ENCODE data around the gene GRM1. TPM values are rescaled to one million over a fixed set of nuclear protein-coding genes. Genes with fewer than 3 reads are reported as not detected.

GRM1 gene
- total RNA-seq (under 1 TPM; 0.08 to 0.24 (median 0.10) TPM), polyA plus RNA-seq (under 1 TPM; 0.02 to 0.03 TPM)
- long read RNA-seq, donor 1 = 0 reads
- long read RNA-seq, donor 2 = 0 reads
- long read RNA-seq, donor 3 = 0 reads

- no peak for DNase-seq
- Histone ChIP-seq H3K27ac (no peak within 1 kb of the TSS), H3K9me3 (peaks cover 0 to 6% of the 10 kb centered on the region in 2 donors), H3K36me3 (no peaks in the 10 kb centered on the region), H3K4me3 (no peak within 1 kb of the TSS), H3K4me1 (ENCODE audit: insufficient read depth) (no peaks in the 10 kb centered on the region), H3K27me3 (no peaks in the 10 kb centered on the region)
- intact Hi-C loops (cut with DNase I) = no loop called here
- TF ChIP-seq POLR2A (IDR thresholded peaks at IDR 0.05) (no peak), EP300 (IDR thresholded peaks at IDR 0.05) (no peak), CTCF (IDR thresholded peaks at IDR 0.05) (no peak)
- WGBS, 3 donors = 2 to 6% (median 4%) methylated on average over 38 to 39 of the region's 39 CpGs
These were observed at the start of gene GRM1 for GRCh38 chr6:146028851-146029572. TSS of gene GRM1 (plus strand) at chr6:146029062. CDS start at chr6:146029518, 456 bp downstream.

- no peaks in the 10 kb centered on the region for H3K9me3 ChIP-seq
- no peaks in the 10 kb centered on the region for H3K27me3 ChIP-seq
- WGBS, 3 donors = 60 to 75% (median 65%) methylated on average over 1 of the region's 1 CpG
- H3K4me1 ChIP-seq (ENCODE audit: insufficient read depth) = no peaks in the 10 kb centered on the region
- H3K27ac ChIP-seq = no peak overlapping the region
- TF ChIP-seq POLR2A (IDR thresholded peaks at IDR 0.05) = no peak
- TF ChIP-seq CTCF (IDR thresholded peaks at IDR 0.05) = no peak
- no peak for TF ChIP-seq EP300 (IDR thresholded peaks at IDR 0.05)
- H3K4me3 ChIP-seq = no peak overlapping the region
- no peak for DNase-seq
- intact Hi-C loops (cut with DNase I) = no loop called here
- no peaks in the 10 kb centered on the region for H3K36me3 ChIP-seq
These were observed 19.5 kb upstream of the GRM1 start for GRCh38 chr6:146009338-146009737.

GRCh38 chr6:146014233-146014632 lies 14.6 kb upstream of the GRM1 start:
- Histone ChIP-seq H3K9me3 (no peaks in the 10 kb centered on the region), H3K4me1 (ENCODE audit: insufficient read depth) (no peaks in the 10 kb centered on the region), H3K4me3 (no peak overlapping the region), H3K27me3 (no peaks in the 10 kb centered on the region), H3K36me3 (no peaks in the 10 kb centered on the region), H3K27ac (no peak overlapping the region)
- no peak for TF ChIP-seq POLR2A (IDR thresholded peaks at IDR 0.05)
- TF ChIP-seq CTCF (IDR thresholded peaks at IDR 0.05) = no peak
- TF ChIP-seq EP300 (IDR thresholded peaks at IDR 0.05) = no peak
- intact Hi-C loops (cut with DNase I) = no loop called here
- DNase-seq = no peak

- no peaks in the 10 kb centered on the region for H3K27me3 ChIP-seq
- no peak for DNase-seq
- no peaks in the 10 kb centered on the region for H3K9me3 ChIP-seq
- no peak overlapping the region for H3K27ac ChIP-seq
- no peak overlapping the region for H3K4me3 ChIP-seq
- intact Hi-C loops (cut with DNase I) = no loop called here
- TF ChIP-seq EP300 (IDR thresholded peaks at IDR 0.05) (no peak), POLR2A (IDR thresholded peaks at IDR 0.05) (no peak), CTCF (IDR thresholded peaks at IDR 0.05) (no peak)
- no peaks in the 10 kb centered on the region for H3K36me3 ChIP-seq
- H3K4me1 ChIP-seq (ENCODE audit: insufficient read depth) = no peaks in the 10 kb centered on the region
These were observed 11.2 kb upstream of the GRM1 start for GRCh38 chr6:146017672-146018071.

Measured in ovary (tissue), 10 donors.